22Rv1 (cell line): ENCODE measurements around the gene CITED1.

Experiments
- ZFX ChIP-seq: fragments of 450-650 bp; IDR thresholded peaks from 2 replicates; pipeline ENCODE4 v1.6.1; 2017; ENCODE audit warnings: antibody characterized with exemption, borderline replicate concordance
- TF ChIP-seq, protein P1 (sequence below): fragments of 450-650 bp; IDR thresholded peaks from 2 replicates; pipeline ENCODE4 v1.5.1; 2017; ENCODE audit warnings: mild to moderate bottlenecking

DNA sequence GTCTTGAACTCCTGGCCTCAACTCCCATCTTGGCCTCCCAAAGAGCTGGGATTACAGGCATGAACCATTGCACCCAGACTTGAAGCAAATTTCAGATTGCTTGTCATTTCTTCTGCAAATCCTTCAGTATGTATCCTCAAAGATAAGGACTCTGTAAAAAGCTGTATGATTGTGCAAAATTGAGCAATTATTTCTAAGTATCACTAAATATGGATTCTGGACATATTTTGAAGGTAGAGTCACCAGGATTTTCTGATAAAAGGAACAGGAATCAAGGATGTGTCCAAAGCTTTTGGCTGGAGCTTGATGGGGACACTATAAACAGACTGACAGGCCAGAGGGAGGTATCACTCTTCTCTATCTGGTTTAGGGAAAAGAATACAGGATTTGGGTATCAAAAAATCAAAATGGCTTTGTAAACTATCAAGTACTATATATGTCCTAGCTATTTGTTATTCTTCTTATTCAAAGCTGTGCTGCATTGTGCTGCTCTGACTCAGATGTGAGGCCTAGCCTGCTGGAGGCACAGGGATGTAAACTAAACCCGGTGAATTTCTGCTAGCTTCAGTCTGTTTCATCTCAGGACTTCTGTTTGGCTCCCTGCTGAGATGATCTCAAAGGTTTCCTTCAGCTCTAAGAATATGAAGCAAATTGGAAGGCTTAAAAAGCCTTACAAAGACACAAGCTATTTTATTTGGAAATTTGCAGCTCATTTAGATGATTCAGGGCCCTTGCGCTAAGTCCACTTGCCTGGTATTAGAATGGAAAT, 36.9 kb downstream of the CITED1 start:
- TF ChIP-seq, protein P1, sequence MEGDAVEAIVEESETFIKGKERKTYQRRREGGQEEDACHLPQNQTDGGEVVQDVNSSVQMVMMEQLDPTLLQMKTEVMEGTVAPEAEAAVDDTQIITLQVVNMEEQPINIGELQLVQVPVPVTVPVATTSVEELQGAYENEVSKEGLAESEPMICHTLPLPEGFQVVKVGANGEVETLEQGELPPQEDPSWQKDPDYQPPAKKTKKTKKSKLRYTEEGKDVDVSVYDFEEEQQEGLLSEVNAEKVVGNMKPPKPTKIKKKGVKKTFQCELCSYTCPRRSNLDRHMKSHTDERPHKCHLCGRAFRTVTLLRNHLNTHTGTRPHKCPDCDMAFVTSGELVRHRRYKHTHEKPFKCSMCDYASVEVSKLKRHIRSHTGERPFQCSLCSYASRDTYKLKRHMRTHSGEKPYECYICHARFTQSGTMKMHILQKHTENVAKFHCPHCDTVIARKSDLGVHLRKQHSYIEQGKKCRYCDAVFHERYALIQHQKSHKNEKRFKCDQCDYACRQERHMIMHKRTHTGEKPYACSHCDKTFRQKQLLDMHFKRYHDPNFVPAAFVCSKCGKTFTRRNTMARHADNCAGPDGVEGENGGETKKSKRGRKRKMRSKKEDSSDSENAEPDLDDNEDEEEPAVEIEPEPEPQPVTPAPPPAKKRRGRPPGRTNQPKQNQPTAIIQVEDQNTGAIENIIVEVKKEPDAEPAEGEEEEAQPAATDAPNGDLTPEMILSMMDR, result no peak
- TF ChIP-seq ZFX, result no peak
